Loucy (cell line): ENCODE results near the gene CELF4.

Experiments
- H2AFZ ChIP-seq: fragments of 200-600 bp; sonication (generic); 2 replicates; pipeline ENCODE4 v1.6.0; 2016; ENCODE audit warnings: antibody characterized with exemption, mild to moderate bottlenecking, low read length, moderate library complexity
- H3F3A ChIP-seq: fragments of 200-600 bp; 2 replicates; pipeline ENCODE4 v1.6.0; 2016; ENCODE audit warnings: antibody characterized with exemption, low read depth, mild to moderate bottlenecking
- H3K27me3 ChIP-seq: fragments of 200-600 bp; sonication (generic); 2 replicates; pipeline ENCODE4 v1.6.1; 2014; ENCODE audit warnings: low read length, mild to moderate bottlenecking; ENCODE audit not compliant: insufficient read depth, poor library complexity, severe bottlenecking
- H3K36me3 ChIP-seq: fragments of 200-600 bp; sonication (generic); 2 replicates; pipeline ENCODE4 v1.6.1; 2016; ENCODE audit warnings: low read length; ENCODE audit not compliant: insufficient read depth
- H3K4me1 ChIP-seq: fragments of 200-600 bp; sonication (generic); 2 replicates; pipeline ENCODE4 v1.5.1; 2014; ENCODE audit warnings: low read length, mild to moderate bottlenecking; ENCODE audit not compliant: insufficient read depth, poor library complexity, severe bottlenecking
- H3K4me2 ChIP-seq: fragments of 200-600 bp; sonication (generic); 2 replicates; pipeline ENCODE4 v1.6.0; 2014; ENCODE audit warnings: antibody characterized with exemption, low read length, low read depth, mild to moderate bottlenecking; ENCODE audit not compliant: poor library complexity, severe bottlenecking
- H3K4me3 ChIP-seq: fragments of 200-600 bp; sonication (generic); 2 replicates; pipeline ENCODE4 v1.5.1; 2014; ENCODE audit warnings: low read length, mild to moderate bottlenecking, mixed read lengths; ENCODE audit not compliant: poor library complexity, severe bottlenecking
- H3K79me2 ChIP-seq: fragments of 200-600 bp; sonication (generic); 2 replicates; pipeline ENCODE4 v1.6.1; 2014; ENCODE audit warnings: low read length; ENCODE audit not compliant: insufficient read depth
- H3K9ac ChIP-seq: fragments of 200-600 bp; sonication (generic); 2 replicates; pipeline ENCODE4 v1.6.0; 2014; ENCODE audit warnings: mild to moderate bottlenecking, low read depth, low read length, moderate library complexity; ENCODE audit not compliant: poor library complexity, severe bottlenecking
- H3K9me2 ChIP-seq: fragments of 200-600 bp; sonication (generic); replicated peaks from 2 replicates; pipeline ENCODE4 v1.6.1; 2016; ENCODE audit warnings: low read depth, low read length, mixed read lengths
- H3K9me3 ChIP-seq: fragments of 200-600 bp; sonication (generic); 2 replicates; pipeline ENCODE4 v1.6.1; 2014; ENCODE audit warnings: mild to moderate bottlenecking, antibody characterized with exemption, low read length, low read depth; ENCODE audit not compliant: insufficient read depth
- H4K20me1 ChIP-seq: fragments of 200-600 bp; sonication (generic); 2 replicates; pipeline ENCODE4 v1.6.0; 2014; ENCODE audit warnings: antibody characterized with exemption, low read length, mild to moderate bottlenecking; ENCODE audit not compliant: insufficient read depth, poor library complexity, severe bottlenecking
- EZH2phosphoT487 ChIP-seq: fragments of 200-600 bp; IDR thresholded peaks from 2 replicates; pipeline ENCODE4 v1.6.1; 2018; ENCODE audit warnings: antibody characterized with exemption, mild to moderate bottlenecking, moderate library complexity, borderline replicate concordance
- TF ChIP-seq, protein P1 (sequence below): fragments of 200-600 bp; sonication (generic); conservative IDR thresholded peaks from 2 replicates; pipeline ENCODE4 v1.5.1; 2014; ENCODE audit warnings: mild to moderate bottlenecking, antibody characterized with exemption, low read length

The CELF4 gene

GRCh38 chr18:37299471-37300304 lies 265.9 kb downstream of the CELF4 start:
- H3F3A ChIP-seq: no peaks in the 10 kb centered on the region
- TF ChIP-seq, protein P1, sequence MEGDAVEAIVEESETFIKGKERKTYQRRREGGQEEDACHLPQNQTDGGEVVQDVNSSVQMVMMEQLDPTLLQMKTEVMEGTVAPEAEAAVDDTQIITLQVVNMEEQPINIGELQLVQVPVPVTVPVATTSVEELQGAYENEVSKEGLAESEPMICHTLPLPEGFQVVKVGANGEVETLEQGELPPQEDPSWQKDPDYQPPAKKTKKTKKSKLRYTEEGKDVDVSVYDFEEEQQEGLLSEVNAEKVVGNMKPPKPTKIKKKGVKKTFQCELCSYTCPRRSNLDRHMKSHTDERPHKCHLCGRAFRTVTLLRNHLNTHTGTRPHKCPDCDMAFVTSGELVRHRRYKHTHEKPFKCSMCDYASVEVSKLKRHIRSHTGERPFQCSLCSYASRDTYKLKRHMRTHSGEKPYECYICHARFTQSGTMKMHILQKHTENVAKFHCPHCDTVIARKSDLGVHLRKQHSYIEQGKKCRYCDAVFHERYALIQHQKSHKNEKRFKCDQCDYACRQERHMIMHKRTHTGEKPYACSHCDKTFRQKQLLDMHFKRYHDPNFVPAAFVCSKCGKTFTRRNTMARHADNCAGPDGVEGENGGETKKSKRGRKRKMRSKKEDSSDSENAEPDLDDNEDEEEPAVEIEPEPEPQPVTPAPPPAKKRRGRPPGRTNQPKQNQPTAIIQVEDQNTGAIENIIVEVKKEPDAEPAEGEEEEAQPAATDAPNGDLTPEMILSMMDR: no peak
- no peak for TF ChIP-seq EZH2phosphoT487
- H3K9me2 ChIP-seq: no peaks in the 10 kb centered on the region
- H4K20me1 ChIP-seq: no peaks in the 10 kb centered on the region
- no peaks in the 10 kb centered on the region for H3K79me2 ChIP-seq
- H3K4me3 ChIP-seq: no peak overlapping the region
- no peaks in the 10 kb centered on the region for H3K9me3 ChIP-seq
- H3K36me3 ChIP-seq: no peaks in the 10 kb centered on the region
- no peak overlapping the region for H2AFZ ChIP-seq
- H3K4me1 ChIP-seq: no peaks in the 10 kb centered on the region
- H3K27me3 ChIP-seq: no peaks in the 10 kb centered on the region
- H3K4me2 ChIP-seq: no peak overlapping the region
- no peak overlapping the region for H3K9ac ChIP-seq

GRCh38 chr18:37298816-37299215 lies 266.8 kb downstream of the CELF4 start:
- H3K4me3 ChIP-seq: no peak overlapping the region
- no peaks in the 10 kb centered on the region for H3K9me3 ChIP-seq
- no peak overlapping the region for H2AFZ ChIP-seq
- no peaks in the 10 kb centered on the region for H3K9me2 ChIP-seq
- no peaks in the 10 kb centered on the region for H3F3A ChIP-seq
- no peaks in the 10 kb centered on the region for H3K79me2 ChIP-seq
- H3K4me2 ChIP-seq: no peak overlapping the region
- no peak for TF ChIP-seq EZH2phosphoT487
- TF ChIP-seq, protein P1: no peak
- no peaks in the 10 kb centered on the region for H3K36me3 ChIP-seq
- H3K27me3 ChIP-seq: no peaks in the 10 kb centered on the region
- H3K9ac ChIP-seq: no peak overlapping the region
- no peaks in the 10 kb centered on the region for H4K20me1 ChIP-seq
- no peaks in the 10 kb centered on the region for H3K4me1 ChIP-seq

DNA sequence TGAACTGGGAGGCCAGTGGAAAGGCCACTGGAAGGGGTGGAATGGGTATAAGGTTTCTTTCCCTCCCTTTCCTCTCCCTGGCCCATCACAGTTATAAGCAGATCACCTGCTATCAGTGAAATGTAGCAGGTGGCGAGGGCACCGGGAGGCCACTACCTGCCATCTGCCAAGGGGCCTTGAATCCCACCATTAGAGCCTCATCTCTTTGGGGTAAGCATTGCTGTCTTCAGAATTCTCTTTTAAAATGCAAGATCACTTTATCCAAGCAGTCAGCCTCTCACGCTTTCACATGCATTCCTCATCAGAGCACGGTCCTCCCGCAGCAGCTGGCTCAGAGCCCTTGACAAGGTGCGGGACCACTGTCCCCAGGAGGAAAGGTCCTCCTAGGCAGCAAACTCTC lies 268.5 kb downstream of the CELF4 start:
- TF ChIP-seq, protein P1: no peak
- no peak for TF ChIP-seq EZH2phosphoT487
- no peaks in the 10 kb centered on the region for H3K4me1 ChIP-seq

More for the DNA sequence above, 268.5 kb downstream of the CELF4 start:
- no peaks in the 10 kb centered on the region for H3K9me2 ChIP-seq
- H3F3A ChIP-seq: no peaks in the 10 kb centered on the region
- H3K9ac ChIP-seq: no peak overlapping the region
- H3K79me2 ChIP-seq: no peaks in the 10 kb centered on the region
- no peak overlapping the region for H3K4me2 ChIP-seq
- no peaks in the 10 kb centered on the region for H4K20me1 ChIP-seq
- H3K9me3 ChIP-seq: no peaks in the 10 kb centered on the region
- no peak overlapping the region for H3K4me3 ChIP-seq
- no peak overlapping the region for H2AFZ ChIP-seq
- H3K36me3 ChIP-seq: no peaks in the 10 kb centered on the region
- no peaks in the 10 kb centered on the region for H3K27me3 ChIP-seq
